Mononuclear cell (primary cell): ENCODE results near the gene WDR62. TPM values are rescaled to one million over a fixed set of nuclear protein-coding genes. Genes with fewer than 3 reads are reported as not detected.

Experiments used
- H3K27me3 ChIP-seq: 2 replicates; pipeline ENCODE4 v1.6.0; 2011; ENCODE audit warnings: low read length, control low read depth; ENCODE audit not compliant: insufficient read depth
- H3K4me1 ChIP-seq: 2 replicates; pipeline ENCODE4 v1.5.1; 2011; ENCODE audit warnings: mild to moderate bottlenecking, low read length, control low read depth; ENCODE audit not compliant: insufficient read depth
- H3K4me3 ChIP-seq: 2 replicates; pipeline ENCODE4 v1.5.1; 2011; ENCODE audit warnings: mild to moderate bottlenecking, low read length, moderate library complexity
- H3K9me3 ChIP-seq: 2 replicates; pipeline ENCODE4 v1.5.1; 2011; ENCODE audit warnings: low read depth, mild to moderate bottlenecking, control low read depth, low read length
- total RNA-seq: library from RNA; depleted of rRNA; stranded (reverse); fragments of >200 nt; gene quantifications from one replicate; pipeline ENCODE4 v1.2.3, GENCODE V29; 2012

WDR62 gene
- total RNA-seq, 1 donor = 1.4 TPM

- Histone ChIP-seq H3K4me3 (no peak overlapping the region), H3K27me3 (no peaks in the 10 kb centered on the region), H3K9me3 (no peaks in the 10 kb centered on the region), H3K4me1 (no peaks in the 10 kb centered on the region)
These were observed 52.3 kb downstream of the WDR62 start for GRCh38 chr19:36106991-36107390.

- Histone ChIP-seq H3K4me1 (peaks cover 4% of the 10 kb centered on the region), H3K27me3 (no peaks in the 10 kb centered on the region), H3K4me3 (no peak overlapping the region), H3K9me3 (no peaks in the 10 kb centered on the region)
These were observed 54.0 kb downstream of the WDR62 start for GRCh38 chr19:36108684-36109083.

GRCh38 chr19:36110487-36111199, 55.9 kb downstream of the WDR62 start, which contains the start of gene OVOL3:
Gene OVOL3, plus strand, starts transcription at chr19:36111143. Its CDS starts 60 bp downstream, at chr19:36111203.
- H3K9me3 ChIP-seq = no peaks in the 10 kb centered on the region
- no peaks in the 10 kb centered on the region for H3K27me3 ChIP-seq
- H3K4me3 ChIP-seq = no peak within 1 kb of the TSS
- peaks cover 14% of the 10 kb centered on the region for H3K4me1 ChIP-seq

- no peaks in the 10 kb centered on the region for H3K9me3 ChIP-seq
- H3K27me3 ChIP-seq = no peaks in the 10 kb centered on the region
- no peak overlapping the region for H3K4me3 ChIP-seq
- peaks cover 19% of the 10 kb centered on the region for H3K4me1 ChIP-seq
These were observed 56.5 kb downstream of the WDR62 start for GRCh38 chr19:36111200-36111539.

GRCh38 chr19:36112678-36113077, 58.0 kb downstream of the WDR62 start:
- H3K27me3 ChIP-seq = no peaks in the 10 kb centered on the region
- H3K9me3 ChIP-seq = no peaks in the 10 kb centered on the region
- peaks cover 27% of the 10 kb centered on the region for H3K4me1 ChIP-seq
- no peak overlapping the region for H3K4me3 ChIP-seq

GRCh38 chr19:36113425-36113824, 58.7 kb downstream of the WDR62 start:
- Histone ChIP-seq H3K27me3 (no peaks in the 10 kb centered on the region), H3K4me3 (peak overlapping the region; percentile 71), H3K4me1 (peaks cover 27% of the 10 kb centered on the region), H3K9me3 (no peaks in the 10 kb centered on the region)

GRCh38 chr19:36113894-36114720, 59.4 kb downstream of the WDR62 start:
- Histone ChIP-seq H3K9me3 (no peaks in the 10 kb centered on the region), H3K27me3 (no peaks in the 10 kb centered on the region), H3K4me1 (peaks cover 27% of the 10 kb centered on the region), H3K4me3 (peak overlapping the region; percentile 71)

GRCh38 chr19:36114721-36115452, 60.2 kb downstream of the WDR62 start, which contains the start of gene POLR2I:
Gene POLR2I, minus strand, starts transcription at chr19:36114875. Its CDS starts 19 bp downstream, at chr19:36114856.
- Histone ChIP-seq H3K4me1 (peaks cover 27% of the 10 kb centered on the region), H3K27me3 (no peaks in the 10 kb centered on the region), H3K9me3 (no peaks in the 10 kb centered on the region), H3K4me3 (peak within 1 kb of the TSS; percentile 71)

- H3K9me3 ChIP-seq = no peaks in the 10 kb centered on the region
- no peaks in the 10 kb centered on the region for H3K27me3 ChIP-seq
- peaks cover 27% of the 10 kb centered on the region for H3K4me1 ChIP-seq
- H3K4me3 ChIP-seq = peak within 1 kb of the TSS; percentile 71
These were observed 61.0 kb downstream of the WDR62 start, which contains the start of gene TBCB for GRCh38 chr19:36115453-36116343. Gene TBCB, plus strand, starts transcription at chr19:36115468. Its CDS starts 93 bp downstream, at chr19:36115561.

- Histone ChIP-seq H3K27me3 (no peaks in the 10 kb centered on the region), H3K4me3 (peak overlapping the region; percentile 71), H3K4me1 (peaks cover 27% of the 10 kb centered on the region), H3K9me3 (no peaks in the 10 kb centered on the region)
These were observed 61.6 kb downstream of the WDR62 start for GRCh38 chr19:36116344-36116637.

GRCh38 chr19:36120092-36120983, 65.6 kb downstream of the WDR62 start:
- Histone ChIP-seq H3K4me1 (peaks cover 13% of the 10 kb centered on the region), H3K27me3 (no peaks in the 10 kb centered on the region), H3K9me3 (no peaks in the 10 kb centered on the region), H3K4me3 (no peak overlapping the region)

- Histone ChIP-seq H3K4me3 (no peak overlapping the region), H3K9me3 (no peaks in the 10 kb centered on the region), H3K27me3 (no peaks in the 10 kb centered on the region), H3K4me1 (peaks cover 11% of the 10 kb centered on the region)
These were observed 66.3 kb downstream of the WDR62 start for GRCh38 chr19:36120984-36121358.

GRCh38 chr19:36121486-36122124, 66.9 kb downstream of the WDR62 start:
- peaks cover 4% of the 10 kb centered on the region for H3K4me1 ChIP-seq
- no peaks in the 10 kb centered on the region for H3K9me3 ChIP-seq
- H3K27me3 ChIP-seq = no peaks in the 10 kb centered on the region
- no peak overlapping the region for H3K4me3 ChIP-seq
